Activated CD4-positive, alpha-beta T cell treated with anti-CD3 and anti-CD28 coated beads for 36 hours (primary cell): ENCODE results near the gene PRKAG2. TPM values are rescaled to one million over a fixed set of nuclear protein-coding genes. Genes with fewer than 3 reads are reported as not detected.

Experiments
- ATAC-seq: fragments of 200-7000 bp; cut with Tn5 transposase; one replicate; pipeline ENCODE4 v1.10.0; 2021; ENCODE audit warnings: mild to moderate bottlenecking, moderate library complexity
- CTCF ChIA-PET: fragments of 350-600 bp; sonication (Branson Sonifier 250); formaldehyde crosslinking; loops from one replicate; lab custom pipeline; 2021; ENCODE audit warnings: antibody characterized with exemption; lab: Charles Lee
- POLR2A ChIA-PET: fragments of 350-600 bp; sonication (Branson Sonifier 250); formaldehyde crosslinking; loops from one replicate; lab custom pipeline; 2021; ENCODE audit warnings: antibody characterized with exemption, inconsistent platforms; lab: Charles Lee
- DNase-seq: peaks from one replicate; pipeline ENCODE4 v3.0.0-alpha.2; 2020
- H3K27ac Mint-ChIP-seq: one replicate; pipeline ENCODE4 v1.8.0; 2021; ENCODE audit warnings: mixed read lengths
- H3K27me3 Mint-ChIP-seq: one replicate; pipeline ENCODE4 v1.8.0; 2021; ENCODE audit warnings: mixed read lengths
- H3K36me3 Mint-ChIP-seq: one replicate; pipeline ENCODE4 v1.8.0; 2021; ENCODE audit warnings: low read depth, mixed read lengths
- H3K4me1 Mint-ChIP-seq: one replicate; pipeline ENCODE4 v1.8.0; 2021; ENCODE audit warnings: mixed read lengths
- H3K4me3 Mint-ChIP-seq: one replicate; pipeline ENCODE4 v1.8.0; 2021; ENCODE audit warnings: mild to moderate bottlenecking, moderate library complexity, mixed read lengths
- H3K9me3 Mint-ChIP-seq: one replicate; pipeline ENCODE4 v1.8.0; 2021; ENCODE audit warnings: low read depth, mixed read lengths
- intact Hi-C, 2 experiments: fragments of 100-400 bp; cut with DNase I in 1 of 2; cut with micrococcal nuclease in 1 of 2; formaldehyde crosslinking; loops; one replicate each; pipeline versions ENCODE4 v1.14.2 to v1.15.1; 2022 to 2024; cut with DNase I, micrococcal nuclease
- total RNA-seq, 2 experiments: library from RNA; stranded (reverse); gene quantifications; one replicate each; pipeline ENCODE4 v1.2.3, GENCODE V29; 2021

The PRKAG2 gene
- total RNA-seq, 2 experiments from 2014 or later, result 19.6 to 21.5 TPM

- intact Hi-C loops, result loop anchor here in 1 of 2 experiments (10.0 kb wide), 1 partner anchor 952 kb away; no protein-coding TSS in a partner anchor
- no peaks in the 10 kb centered on the region for H3K9me3 Mint-ChIP-seq
- no peak overlapping the region for H3K4me3 Mint-ChIP-seq
- H3K27ac Mint-ChIP-seq, result peak overlapping the region; percentile 44
- ChIA-PET CTCF (interaction anchor here (1.7 kb wide), 1 partner anchor 12 kb away, joined by 3 read pairs; no protein-coding TSS in a partner anchor), POLR2A (interaction anchor here (0.7 kb wide), 1 partner anchor 31 kb away, joined by 3 read pairs; no protein-coding TSS in a partner anchor)
- no peak for ATAC-seq
- DNase-seq, result no peak
- no peaks in the 10 kb centered on the region for H3K27me3 Mint-ChIP-seq
- H3K4me1 Mint-ChIP-seq, result peaks cover 76% of the 10 kb centered on the region
- peaks cover 7% of the 10 kb centered on the region for H3K36me3 Mint-ChIP-seq
Observed at GRCh38 chr7:151512353-151512752, 364.6 kb downstream of the PRKAG2 start.

- intact Hi-C loops, result loop anchor here in 1 of 2 experiments (10.0 kb wide), 1 partner anchor 953 kb away; no protein-coding TSS in a partner anchor
- Mint-ChIP-seq H3K4me3 (no peak overlapping the region), H3K27me3 (no peaks in the 10 kb centered on the region), H3K36me3 (peaks cover 5% of the 10 kb centered on the region), H3K9me3 (no peaks in the 10 kb centered on the region), H3K27ac (no peak overlapping the region), H3K4me1 (peaks cover 76% of the 10 kb centered on the region)
- DNase-seq (no peak), ATAC-seq (no peak)
- POLR2A ChIA-PET, result no interaction called here
- CTCF ChIA-PET, result interaction anchor here (0.6 to 1.7 kb wide), 3 partner anchors 11 to 50 kb away, joined by 3 read pairs; no protein-coding TSS in a partner anchor
Observed at GRCh38 chr7:151511946-151512345, 365.0 kb downstream of the PRKAG2 start.

DNA sequence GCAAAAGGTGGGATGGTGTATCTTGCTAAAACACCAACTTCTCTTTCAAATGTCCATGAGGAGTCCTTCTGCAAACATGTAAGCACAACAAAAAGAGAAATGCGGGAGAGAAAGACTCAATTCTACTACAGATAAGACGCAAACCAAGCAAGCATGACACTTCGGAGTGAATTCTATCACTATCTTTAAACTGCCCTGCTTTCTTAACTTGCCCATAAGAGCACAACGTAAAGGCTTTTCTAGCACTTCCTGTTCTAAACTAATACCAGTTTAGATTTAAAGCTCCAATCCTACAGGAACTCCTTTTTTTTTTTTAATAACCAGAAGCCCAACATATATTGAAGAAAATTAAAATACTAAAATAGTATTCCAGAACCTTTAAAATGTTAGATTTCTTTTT lies 365.6 kb downstream of the PRKAG2 start:
- Mint-ChIP-seq H3K4me1 (peaks cover 75% of the 10 kb centered on the region), H3K27ac (no peak overlapping the region), H3K27me3 (no peaks in the 10 kb centered on the region), H3K36me3 (peaks cover 2% of the 10 kb centered on the region), H3K9me3 (no peaks in the 10 kb centered on the region), H3K4me3 (no peak overlapping the region)
- CTCF ChIA-PET, result interaction anchor here (1.4 kb wide), 1 partner anchor 13 kb away, joined by 3 read pairs; no protein-coding TSS in a partner anchor
- POLR2A ChIA-PET, result no interaction called here
- DNase-seq, result no peak
- intact Hi-C loops, result loop anchor here in 1 of 2 experiments (10.0 kb wide), 1 partner anchor 954 kb away; no protein-coding TSS in a partner anchor
- no peak for ATAC-seq

DNA sequence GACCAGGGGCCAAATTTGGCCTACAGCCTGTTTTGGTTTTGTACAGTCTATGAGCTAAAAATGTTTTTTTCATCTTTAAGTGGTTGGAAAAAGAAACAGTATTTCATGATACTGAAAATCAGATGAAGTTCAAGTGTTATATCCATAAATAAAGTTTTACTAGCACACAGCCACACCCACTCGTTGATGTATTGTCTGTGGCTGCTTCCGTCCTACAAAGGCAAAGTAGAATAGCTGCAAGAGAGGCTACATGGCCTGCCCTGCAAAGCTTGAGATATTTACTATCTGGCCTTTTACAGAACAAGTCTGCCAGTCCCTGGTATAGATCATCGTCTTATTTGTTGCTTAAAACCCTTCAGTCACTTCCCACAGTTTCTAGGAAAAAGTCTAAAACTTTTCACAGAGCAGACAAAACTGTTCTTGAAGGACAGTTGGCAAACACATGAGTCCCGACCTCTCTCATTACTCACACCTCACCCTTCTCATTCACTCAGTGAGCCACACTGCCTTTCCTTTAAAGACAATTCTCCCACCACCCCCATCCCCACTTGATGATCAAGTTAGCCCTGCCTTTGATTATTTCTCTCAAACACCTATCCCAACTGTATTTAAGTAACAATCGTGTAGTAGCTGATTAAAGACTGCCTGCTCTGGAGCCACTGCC lies 367.1 kb downstream of the PRKAG2 start:
- intact Hi-C loops, result loop anchor here in 1 of 2 experiments (10.0 kb wide), 1 partner anchor 955 kb away; no protein-coding TSS in a partner anchor
- H3K27me3 Mint-ChIP-seq, result no peaks in the 10 kb centered on the region
- ATAC-seq, result no peak
- H3K9me3 Mint-ChIP-seq, result no peaks in the 10 kb centered on the region
- peaks cover 4% of the 10 kb centered on the region for H3K36me3 Mint-ChIP-seq
- peak overlapping the region; percentile 26 for H3K27ac Mint-ChIP-seq
- no peak for DNase-seq
- ChIA-PET CTCF (interaction anchor here (0.6 to 1.0 kb wide), 4 partner anchors 14 to 630 kb away, joined by 3 to 5 read pairs (median 4); no protein-coding TSS in a partner anchor), POLR2A (interaction anchor here (0.9 kb wide), 1 partner anchor 8 kb away, joined by 3 read pairs; no protein-coding TSS in a partner anchor)
- no peak overlapping the region for H3K4me3 Mint-ChIP-seq
- H3K4me1 Mint-ChIP-seq, result peaks cover 74% of the 10 kb centered on the region

GRCh38 chr7:151508991-151509390 lies 367.9 kb downstream of the PRKAG2 start:
- intact Hi-C loops, result no loop called here
- ATAC-seq, result no peak

GRCh38 chr7:151507806-151508205 lies 369.1 kb downstream of the PRKAG2 start:
- Mint-ChIP-seq H3K36me3 (peaks cover 3% of the 10 kb centered on the region), H3K4me1 (peaks cover 64% of the 10 kb centered on the region), H3K4me3 (no peak overlapping the region), H3K27ac (no peak overlapping the region), H3K9me3 (no peaks in the 10 kb centered on the region), H3K27me3 (no peaks in the 10 kb centered on the region)
- ATAC-seq, result no peak
- no peak for DNase-seq
- CTCF ChIA-PET, result interaction anchor here (0.6 to 1.2 kb wide), 3 partner anchors 11 to 60 kb away, joined by 3 to 4 read pairs (median 3); no protein-coding TSS in a partner anchor
- intact Hi-C loops, result no loop called here
- POLR2A ChIA-PET, result interaction anchor here (1.0 kb wide), 1 partner anchor 10 kb away, joined by 3 read pairs; no protein-coding TSS in a partner anchor

More at GRCh38 chr7:151508991-151509390, 367.9 kb downstream of the PRKAG2 start:
- peaks cover 69% of the 10 kb centered on the region for H3K4me1 Mint-ChIP-seq
- ChIA-PET CTCF (interaction anchor here (1.2 kb wide), 1 partner anchor 26 kb away, joined by 4 read pairs; no protein-coding TSS in a partner anchor), POLR2A (no interaction called here)
- H3K36me3 Mint-ChIP-seq, result peaks cover 3% of the 10 kb centered on the region
- H3K27ac Mint-ChIP-seq, result no peak overlapping the region
- no peaks in the 10 kb centered on the region for H3K27me3 Mint-ChIP-seq
- no peaks in the 10 kb centered on the region for H3K9me3 Mint-ChIP-seq
- H3K4me3 Mint-ChIP-seq, result no peak overlapping the region
- no peak for DNase-seq

DNA sequence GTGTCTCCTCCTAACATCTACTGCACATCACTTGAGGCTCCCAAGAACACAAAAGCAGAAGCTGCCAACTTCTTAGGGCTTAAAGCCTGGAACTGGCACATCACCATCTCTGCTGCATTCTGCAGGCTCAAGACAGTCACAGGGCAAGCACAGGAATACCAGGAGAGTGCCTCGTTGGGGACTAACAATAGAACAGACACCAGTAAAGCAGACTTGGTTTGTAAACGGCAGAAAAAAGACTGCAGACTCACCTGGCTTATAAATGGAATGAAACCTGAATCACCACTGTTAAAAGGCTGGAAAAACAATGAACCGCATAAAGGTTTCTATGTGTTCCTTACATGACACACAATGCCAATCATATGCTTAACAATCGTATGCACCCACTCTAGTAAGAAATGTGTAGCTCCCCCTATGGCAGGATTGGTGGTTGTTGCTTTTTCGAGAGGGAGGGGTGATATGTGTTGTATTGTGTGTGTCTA lies 370.0 kb downstream of the PRKAG2 start:
- Mint-ChIP-seq H3K4me1 (peaks cover 60% of the 10 kb centered on the region), H3K27me3 (no peaks in the 10 kb centered on the region), H3K9me3 (no peaks in the 10 kb centered on the region), H3K36me3 (peaks cover 3% of the 10 kb centered on the region), H3K27ac (no peak overlapping the region), H3K4me3 (no peak overlapping the region)
- CTCF ChIA-PET, result interaction anchor here (0.6 kb wide), 2 partner anchors 88 to 117 kb away, joined by 3 read pairs; no protein-coding TSS in a partner anchor
- no peak for DNase-seq
- intact Hi-C loops, result no loop called here
- ATAC-seq, result peak; percentile 44
- POLR2A ChIA-PET, result interaction anchor here (0.5 to 1.0 kb wide), 2 partner anchors 10 to 491 kb away, joined by 3 read pairs; no protein-coding TSS in a partner anchor

Other genes starting within 250 kb of the PRKAG2 start
- gene GALNTL5, start 79.3 kb upstream of the PRKAG2 start, total RNA-seq, result not detected
- 10 to 100 TPM; 22.0 to 24.8 TPM for gene GALNT11, start 148.6 kb upstream of the PRKAG2 start, total RNA-seq